ENCODE measurements around the gene ACAA2. TPM values are rescaled to one million over a fixed set of nuclear protein-coding genes. Genes with fewer than 3 reads are reported as not detected.

Gene ACAA2
- total RNA-seq, 1 experiment from 2014 or later, result 33.7 TPM

GRCh38 chr18:49859725-49860124 lies 46.4 kb upstream of the ACAA2 start:
- Histone ChIP-seq H3K9me2 (ENCODE audit: insufficient read depth) (no peaks in the 10 kb centered on the region), H3K9me3 (ENCODE audit: insufficient read depth, low read depth) (no peaks in the 10 kb centered on the region), H3K27me3 (ENCODE audit: insufficient read depth, low read depth) (no peaks in the 10 kb centered on the region), H3F3A (ENCODE audit: insufficient read depth, low read depth) (no peaks in the 10 kb centered on the region), H3K4me3 (no peak overlapping the region), H2AFZ (no peak overlapping the region), H3K79me2 (ENCODE audit: low read depth) (no peaks in the 10 kb centered on the region), H4K20me1 (ENCODE audit: insufficient read depth) (no peaks in the 10 kb centered on the region), H3K27ac (no peak overlapping the region), H3K4me2 (no peak overlapping the region), H3K4me1 (replicated peaks; ENCODE audit: insufficient read depth) (peaks cover 7% of the 10 kb centered on the region), H3K36me3 (ENCODE audit: low read depth) (no peaks in the 10 kb centered on the region)
- POLR2A ChIA-PET (ENCODE audit: unreplicated experiment), result no interaction called here
- BruUV-seq (replicated peaks), result no TSS peak
- intact Hi-C loops (cut with micrococcal nuclease; ENCODE audit: unreplicated experiment), result no loop called here
- no peak for DNase-seq
- TF ChIP-seq EZH2 (IDR thresholded peaks at IDR 0.05; ENCODE audit: low read depth) (no peak), CTCF (conservative IDR thresholded peaks at IDR 0.05) (no peak)
- CTCF ChIA-PET, result interaction anchor here (0.6 kb wide), 1 partner anchor 382 kb away, joined by 4 read pairs; no protein-coding TSS in a partner anchor

- no peak; the same call in 1 of the 2 replicates for TF ChIP-seq CTCF (conservative IDR thresholded peaks at IDR 0.05)
- TF ChIP-seq EZH2 (IDR thresholded peaks at IDR 0.05; ENCODE audit: low read depth), result no peak
- BruUV-seq (replicated peaks), result no TSS peak
- no peak for DNase-seq
- H3K4me2 ChIP-seq, result no peak overlapping the region
- no peak overlapping the region for H2AFZ ChIP-seq
- no peaks in the 10 kb centered on the region for H3F3A ChIP-seq (ENCODE audit: insufficient read depth, low read depth)
- ChIA-PET POLR2A (ENCODE audit: unreplicated experiment) (no interaction called here), CTCF (interaction anchor here (0.6 to 1.6 kb wide), 8 partner anchors 9 to 372 kb away, joined by 3 to 9 read pairs (median 4); partner anchors contain the start of gene C18orf32)
- no peak overlapping the region for H3K27ac ChIP-seq
- no peaks in the 10 kb centered on the region for H4K20me1 ChIP-seq (ENCODE audit: insufficient read depth)
- H3K4me3 ChIP-seq, result no peak overlapping the region
- H3K9me3 ChIP-seq (ENCODE audit: insufficient read depth, low read depth), result no peaks in the 10 kb centered on the region
- no peaks in the 10 kb centered on the region for H3K27me3 ChIP-seq (ENCODE audit: insufficient read depth, low read depth)
- H3K4me1 ChIP-seq (replicated peaks; ENCODE audit: insufficient read depth), result peaks cover 11% of the 10 kb centered on the region
- H3K79me2 ChIP-seq (ENCODE audit: low read depth), result no peaks in the 10 kb centered on the region
- intact Hi-C loops (cut with micrococcal nuclease; ENCODE audit: unreplicated experiment), result no loop called here
- H3K36me3 ChIP-seq (ENCODE audit: low read depth), result no peaks in the 10 kb centered on the region
- H3K9me2 ChIP-seq (ENCODE audit: insufficient read depth), result no peaks in the 10 kb centered on the region
Observed at GRCh38 chr18:49859021-49859359, 45.7 kb upstream of the ACAA2 start.

- no peak overlapping the region for H2AFZ ChIP-seq
- no TSS peak for BruUV-seq (replicated peaks)
- no peaks in the 10 kb centered on the region for H3F3A ChIP-seq (ENCODE audit: insufficient read depth, low read depth)
- H4K20me1 ChIP-seq (ENCODE audit: insufficient read depth), result no peaks in the 10 kb centered on the region
- DNase-seq, result peak; percentile 66
- intact Hi-C loops (cut with micrococcal nuclease; ENCODE audit: unreplicated experiment), result loop anchor here (1.0 kb wide), 3 partner anchors 90 to 348 kb away; no protein-coding TSS in a partner anchor
- no peaks in the 10 kb centered on the region for H3K9me3 ChIP-seq (ENCODE audit: insufficient read depth, low read depth)
- H3K27me3 ChIP-seq (ENCODE audit: insufficient read depth, low read depth), result no peaks in the 10 kb centered on the region
- H3K27ac ChIP-seq, result no peak overlapping the region
- H3K4me2 ChIP-seq, result 0 out of 2 replicates have a peak overlapping the region, but pooled peaks have one; percentile 10
- no peaks in the 10 kb centered on the region for H3K36me3 ChIP-seq (ENCODE audit: low read depth)
- H3K9me2 ChIP-seq (ENCODE audit: insufficient read depth), result no peaks in the 10 kb centered on the region
- ChIA-PET POLR2A (ENCODE audit: unreplicated experiment) (interaction anchor here (0.7 kb wide), 1 partner anchor 45 kb away, joined by 3 read pairs; the partner anchor contains the start of gene ACAA2), CTCF (interaction anchor here (0.6 to 1.6 kb wide), 8 partner anchors 9 to 371 kb away, joined by 3 to 9 read pairs (median 4); partner anchors contain the start of gene C18orf32)
- peaks cover 11% of the 10 kb centered on the region for H3K4me1 ChIP-seq (replicated peaks; ENCODE audit: insufficient read depth)
- TF ChIP-seq CTCF (conservative IDR thresholded peaks at IDR 0.05) (peak; percentile 95), EZH2 (IDR thresholded peaks at IDR 0.05; ENCODE audit: low read depth) (no peak)
- H3K4me3 ChIP-seq, result no peak overlapping the region
- no peaks in the 10 kb centered on the region for H3K79me2 ChIP-seq (ENCODE audit: low read depth)
Observed at GRCh38 chr18:49858309-49859020, 45.1 kb upstream of the ACAA2 start.

Measured in PC-9 (cell line).